GM20000 (cell line): Measurements from ENCODE around the gene KCNG2.

ENCODE experiments used
- DNase-seq: peaks from one replicate; pipeline ENCODE4 v3.0.0; 2012; ENCODE audit warnings: low spot score
- CTCF ChIP-seq: IDR thresholded peaks from 2 replicates; pipeline ENCODE4 v1.5.1; 2012; ENCODE audit warnings: mild to moderate bottlenecking, control low read depth; ENCODE audit errors: extremely low read depth, missing control alignments

KCNG2 gene

GRCh38 chr18:79798999-79799370 is 1.2 kb downstream of the KCNG2 start:
- no peak for TF ChIP-seq CTCF
- no peak for DNase-seq

- no peak for TF ChIP-seq CTCF
- no peak for DNase-seq
These were observed 2.1 kb downstream of the KCNG2 start for GRCh38 chr18:79799619-79800370.

GRCh38 chr18:79800371-79801180 is 2.8 kb downstream of the KCNG2 start:
- TF ChIP-seq CTCF, result no peak
- DNase-seq, result no peak

- DNase-seq, result no peak
- TF ChIP-seq CTCF, result no peak
These were observed 3.5 kb downstream of the KCNG2 start for GRCh38 chr18:79801217-79801616.

GRCh38 chr18:79801641-79802040 is 3.9 kb downstream of the KCNG2 start:
- DNase-seq, result no peak
- no peak for TF ChIP-seq CTCF

GRCh38 chr18:79802298-79802697 is 4.6 kb downstream of the KCNG2 start:
- no peak for DNase-seq
- no peak for TF ChIP-seq CTCF

GRCh38 chr18:79803611-79804051 is 5.9 kb downstream of the KCNG2 start:
- no peak for TF ChIP-seq CTCF
- no peak for DNase-seq
